HG03460 (cell line): ENCODE results near the gene TFEB.

Source experiments
- ATAC-seq: cut with Tn5 transposase; IDR thresholded peaks from one replicate; pipeline ENCODE4 v1.9.1; 2021; ENCODE audit not compliant: unreplicated experiment

Gene TFEB

DNA sequence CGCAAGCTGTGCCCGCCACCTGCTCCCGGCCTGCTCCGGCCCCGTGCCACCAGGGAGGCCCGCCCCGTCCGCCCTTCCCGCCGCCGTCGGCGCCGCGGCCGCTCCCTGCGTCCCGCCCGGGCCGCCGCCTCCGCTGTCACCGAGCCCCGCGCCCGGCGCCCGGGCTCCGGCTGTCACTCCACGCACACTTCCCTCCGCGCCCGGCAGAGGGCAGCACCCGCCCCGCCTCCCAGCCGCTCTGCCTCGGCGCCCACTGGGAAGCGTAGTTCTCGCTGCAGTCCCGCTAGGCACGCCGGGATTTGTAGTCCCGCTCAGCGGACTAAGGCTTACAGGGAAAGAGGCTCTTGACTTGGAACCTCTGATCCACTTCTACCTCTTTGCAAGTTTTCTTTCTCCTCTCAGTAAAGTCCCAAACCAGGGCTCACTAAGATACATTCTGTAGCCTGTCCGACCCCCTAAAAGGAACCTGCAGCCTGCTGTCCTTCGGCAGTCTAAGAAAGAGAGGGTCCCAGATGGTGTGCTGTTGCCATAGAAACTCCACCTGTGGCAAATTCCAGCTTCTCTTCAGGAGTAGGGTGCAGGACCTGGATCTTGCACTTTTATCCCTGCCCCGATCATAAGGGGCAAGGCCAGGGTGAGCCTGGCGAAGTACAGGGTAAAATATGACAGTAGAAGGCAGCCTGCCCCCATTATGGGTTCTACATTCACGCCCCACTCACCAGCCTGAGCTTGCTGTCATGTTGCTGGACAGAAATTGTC is at the start of gene TFEB:
Gene TFEB, minus strand, starts transcription at position 182 of the 759 bp plus-strand sequence. CDS start 44,395 bp downstream, outside the sequence.
- ATAC-seq, result peak; percentile 34

DNA sequence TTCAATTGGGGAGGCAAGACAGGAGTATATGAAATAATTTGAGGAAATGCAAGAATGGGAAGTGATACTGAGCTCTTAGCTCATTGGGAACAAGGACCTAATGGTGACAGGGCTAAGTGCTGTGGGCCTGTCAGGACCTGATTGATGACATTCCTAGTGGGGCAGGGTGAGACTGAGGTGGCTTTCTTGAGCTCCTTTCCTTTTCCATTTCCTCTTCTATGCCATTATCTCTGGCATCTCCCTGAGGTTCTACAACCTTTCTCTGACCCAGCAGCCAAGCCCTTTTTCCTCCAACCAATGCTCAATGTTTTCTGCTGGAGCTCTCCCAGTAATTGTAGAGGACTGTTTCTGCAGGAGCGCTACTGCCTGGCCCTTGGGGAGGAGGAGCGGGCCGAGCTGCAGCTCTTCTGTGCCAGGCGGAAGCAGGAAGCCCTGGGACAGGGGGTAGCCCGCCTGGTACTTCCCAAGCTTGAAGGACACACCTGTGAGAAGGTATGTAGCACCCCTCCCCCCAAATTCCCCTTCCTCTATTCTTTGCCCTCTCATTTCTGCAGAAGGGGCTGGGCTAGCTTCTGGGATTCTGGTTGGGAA is 49.3 kb upstream of the TFEB start:
- no peak for ATAC-seq

DNA sequence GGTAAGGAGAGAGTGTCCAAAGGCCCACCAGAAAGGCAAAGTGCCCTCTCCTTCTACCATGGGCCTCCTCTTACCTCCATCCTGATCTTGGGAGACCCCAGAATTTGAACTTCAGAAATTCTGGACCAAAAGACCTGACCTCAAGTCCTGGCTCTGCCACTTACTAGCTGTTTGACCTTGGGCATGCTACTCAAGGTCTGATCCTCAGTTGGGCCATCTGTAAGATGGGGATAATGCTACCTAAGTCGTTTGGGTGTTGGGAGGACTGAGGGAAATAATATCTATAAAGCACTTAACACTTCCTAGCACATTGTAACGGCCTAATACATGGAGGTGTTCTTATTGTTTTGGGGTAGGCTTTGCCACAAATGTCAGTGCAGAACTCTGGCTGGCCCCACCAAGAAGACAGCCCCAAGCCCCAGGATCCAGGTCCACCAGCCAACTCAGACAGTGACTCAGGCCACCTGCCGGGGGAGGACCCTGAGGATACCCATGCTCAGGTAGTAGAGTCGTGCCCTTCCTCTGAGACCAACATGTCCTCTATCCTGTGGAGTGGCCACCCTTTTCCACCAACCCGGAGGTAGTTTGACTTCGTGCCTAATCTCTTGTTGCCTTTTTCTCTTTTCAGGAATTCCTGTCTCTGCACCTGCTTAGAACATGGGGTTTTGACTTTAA is 47.8 kb upstream of the TFEB start:
- no peak for ATAC-seq

DNA sequence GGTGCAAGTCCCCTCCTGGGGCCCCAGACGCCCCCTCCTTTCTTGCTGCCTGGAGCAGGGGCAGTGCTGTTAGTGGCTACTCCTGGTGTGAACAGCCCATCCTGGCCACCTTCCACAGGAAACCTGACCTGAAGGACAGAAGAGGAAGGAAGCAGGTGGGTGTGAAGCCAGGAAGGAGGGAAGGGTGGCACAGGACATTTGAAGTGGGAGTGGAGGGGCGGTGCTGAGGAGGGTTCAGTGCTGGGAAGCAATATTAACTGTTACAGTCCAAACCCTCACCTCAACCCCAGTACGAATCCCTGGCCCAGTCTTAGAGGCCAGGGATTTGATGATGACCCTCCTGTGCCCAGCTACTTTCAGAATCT is 45.9 kb upstream of the TFEB start:
- no peak for ATAC-seq

GRCh38 chr6:41780551-41781365 is 45.4 kb upstream of the TFEB start, which contains the start of gene PRICKLE4:
Gene PRICKLE4, plus strand, starts transcription at chr6:41780782. Its CDS starts 2,692 bp downstream, at chr6:41783474.
- no peak for ATAC-seq

DNA sequence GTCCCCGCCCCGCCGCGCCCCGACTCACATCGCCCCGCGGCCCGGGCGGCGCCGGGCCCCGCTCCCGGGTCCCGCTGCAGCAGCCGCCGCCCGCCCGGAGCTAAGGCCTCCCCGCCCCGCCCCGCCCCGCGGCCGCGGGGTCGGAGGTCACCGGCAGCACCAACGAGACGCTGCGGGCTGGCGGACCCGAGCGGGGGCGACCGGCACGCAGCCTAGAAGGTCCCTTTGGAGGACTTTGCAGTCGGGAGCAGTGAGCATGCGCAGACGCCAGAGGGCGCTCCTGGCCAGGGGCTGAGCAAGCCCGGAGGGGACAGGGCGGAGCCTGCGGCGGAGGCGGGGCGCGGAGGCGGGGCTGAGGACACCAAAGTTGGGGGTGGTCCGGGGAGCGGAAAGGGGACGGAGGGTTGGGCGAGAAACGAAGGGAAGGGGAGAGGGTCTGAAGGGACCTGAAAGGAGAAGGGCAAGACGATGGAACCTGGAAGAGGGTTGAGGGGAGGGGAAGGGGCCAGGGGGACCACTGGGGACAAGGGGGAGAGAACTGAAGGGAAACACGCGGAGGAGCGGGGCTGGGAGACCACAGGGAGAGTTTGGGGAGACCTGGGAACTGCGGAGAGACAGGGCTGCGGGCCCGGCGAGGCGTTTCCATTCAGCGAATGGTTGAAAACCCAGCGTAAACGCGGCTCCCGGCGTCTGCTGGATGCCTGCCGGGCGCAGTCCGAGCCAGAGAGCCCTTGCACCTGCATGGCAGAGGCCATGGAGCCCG is 44.6 kb upstream of the TFEB start, which contains the start of gene FRS3:
Gene FRS3, minus strand, starts transcription at position 113 of the 763 bp plus-strand sequence. CDS start 2,913 bp downstream, outside the sequence.
- peak; percentile 94 for ATAC-seq

DNA sequence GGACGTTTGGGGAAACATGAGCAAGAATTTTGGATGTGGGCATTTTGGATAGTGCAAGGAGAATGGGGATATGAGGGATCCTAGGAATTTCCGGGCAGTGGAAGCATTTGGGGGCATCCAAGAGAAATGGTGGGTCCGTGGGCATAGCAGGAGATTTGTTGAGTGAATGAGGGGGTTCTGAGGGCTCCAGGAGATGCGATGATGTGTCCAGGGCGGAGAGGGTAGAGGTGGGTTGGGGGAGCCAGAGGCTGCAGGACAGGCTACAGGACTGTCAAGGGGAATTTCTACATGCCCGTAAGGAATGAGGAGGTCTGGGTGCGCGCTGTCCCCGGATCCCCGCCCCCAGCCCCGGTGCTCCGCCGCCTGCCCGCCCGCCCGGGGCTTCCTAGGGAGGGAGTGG is 43.9 kb upstream of the TFEB start:
- peak; percentile 2 for ATAC-seq

DNA sequence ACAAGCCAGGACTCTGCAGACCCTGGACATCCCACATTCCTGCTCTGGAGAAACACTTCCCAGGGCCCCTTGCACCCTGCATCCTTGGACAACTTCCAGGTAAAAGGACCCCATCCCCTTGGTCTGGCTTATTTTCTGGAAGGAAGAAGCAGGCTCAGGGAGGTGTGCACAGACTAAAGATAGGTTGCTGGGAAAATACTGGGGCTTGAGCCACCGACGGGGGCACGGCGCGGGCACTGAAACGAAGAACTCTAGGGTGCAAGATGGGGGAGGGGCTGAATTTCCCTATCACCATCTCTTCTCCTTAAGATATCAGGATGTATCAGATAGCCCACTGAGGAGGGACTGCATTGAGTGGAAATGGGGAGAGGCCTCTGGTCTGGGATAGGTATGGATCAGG is 43.5 kb upstream of the TFEB start:
- no peak for ATAC-seq

- ATAC-seq, result no peak
Observed at GRCh38 chr6:41777551-41778285, 42.3 kb upstream of the TFEB start.

GRCh38 chr6:41775293-41775882 is 40.0 kb upstream of the TFEB start:
- ATAC-seq, result no peak

- no peak for ATAC-seq
Observed at GRCh38 chr6:41774841-41775240, 39.4 kb upstream of the TFEB start.

- ATAC-seq, result no peak
Observed at GRCh38 chr6:41771058-41771983, 35.9 kb upstream of the TFEB start.

DNA sequence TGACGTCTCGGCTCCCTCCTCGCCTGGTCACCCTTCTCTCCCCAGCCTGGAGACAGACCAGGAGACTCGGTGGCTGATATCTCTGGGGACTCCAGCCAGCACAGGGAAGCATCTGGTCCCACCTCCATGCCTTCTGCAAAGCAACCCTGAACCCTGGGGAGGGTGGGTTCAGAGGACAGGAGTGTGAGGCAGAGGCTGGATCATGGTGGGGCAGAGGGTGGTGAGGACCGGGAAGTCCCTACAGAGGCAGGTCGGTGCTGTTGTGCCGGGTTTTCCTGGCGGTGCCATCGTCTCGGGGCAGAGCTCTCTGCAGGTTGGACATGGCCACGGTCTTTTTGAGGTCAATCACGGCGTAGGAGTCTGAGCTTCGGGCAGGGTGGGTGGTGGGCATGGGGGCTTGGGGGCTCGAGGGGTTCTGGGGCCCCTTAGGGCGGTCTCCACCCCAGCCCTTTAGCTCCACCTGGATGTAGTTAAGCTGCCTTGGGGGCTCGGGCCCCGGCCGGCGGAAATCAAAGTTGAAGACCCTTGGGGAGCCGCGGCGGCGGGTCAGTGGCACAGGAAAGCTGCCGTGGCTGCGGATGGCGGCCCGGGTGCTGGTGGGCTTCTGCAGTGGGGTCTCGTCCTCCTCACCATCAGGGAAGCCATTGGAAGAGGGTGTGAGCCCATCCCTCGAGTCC is 35.1 kb upstream of the TFEB start:
- ATAC-seq, result no peak

GRCh38 chr6:41769376-41769775 is 34.0 kb upstream of the TFEB start:
- ATAC-seq, result no peak

GRCh38 chr6:41768545-41769308 is 33.3 kb upstream of the TFEB start:
- ATAC-seq, result no peak

DNA sequence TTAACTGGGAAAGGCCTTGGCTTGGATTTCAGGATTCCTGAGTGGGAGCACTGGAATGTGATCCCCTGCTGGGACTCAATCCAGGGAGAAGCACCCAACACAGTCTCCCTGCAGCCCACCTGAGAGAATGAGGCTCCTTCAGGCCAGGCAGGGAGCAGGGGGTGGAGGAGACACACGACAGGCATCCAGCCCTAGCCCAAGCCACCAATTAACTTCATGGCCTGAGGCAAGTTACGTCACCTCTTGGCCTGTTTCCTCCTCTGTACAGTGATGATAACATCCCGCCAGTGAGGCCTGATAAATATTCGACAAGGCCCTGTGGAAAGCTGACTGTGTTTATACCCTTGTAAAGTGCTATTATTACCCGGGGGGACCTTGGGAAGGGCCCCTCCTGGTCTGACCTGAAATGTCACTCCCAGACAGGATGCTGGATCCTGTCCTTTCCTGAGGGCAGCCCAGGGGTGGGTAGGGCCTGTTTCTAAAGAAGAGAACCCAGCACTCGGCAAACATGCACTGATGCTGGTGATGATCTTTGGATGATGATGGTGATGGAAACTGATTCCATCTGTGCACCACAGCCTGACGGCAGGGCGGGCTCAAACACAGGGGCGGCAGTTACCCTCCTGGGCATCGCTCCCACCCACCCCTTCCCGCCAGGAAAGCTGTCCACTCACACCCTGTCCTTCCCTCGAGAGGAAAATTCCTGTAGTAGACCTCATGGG is 31.9 kb upstream of the TFEB start:
- ATAC-seq, result no peak
